ENCODE measurements around the gene TOMM20.
"Not testable (repeated sequence)": the region's sequence is repeated elsewhere in the genome, so short reads cannot be mapped to it uniquely, and the experiment has no call there.

TOMM20 gene

DNA sequence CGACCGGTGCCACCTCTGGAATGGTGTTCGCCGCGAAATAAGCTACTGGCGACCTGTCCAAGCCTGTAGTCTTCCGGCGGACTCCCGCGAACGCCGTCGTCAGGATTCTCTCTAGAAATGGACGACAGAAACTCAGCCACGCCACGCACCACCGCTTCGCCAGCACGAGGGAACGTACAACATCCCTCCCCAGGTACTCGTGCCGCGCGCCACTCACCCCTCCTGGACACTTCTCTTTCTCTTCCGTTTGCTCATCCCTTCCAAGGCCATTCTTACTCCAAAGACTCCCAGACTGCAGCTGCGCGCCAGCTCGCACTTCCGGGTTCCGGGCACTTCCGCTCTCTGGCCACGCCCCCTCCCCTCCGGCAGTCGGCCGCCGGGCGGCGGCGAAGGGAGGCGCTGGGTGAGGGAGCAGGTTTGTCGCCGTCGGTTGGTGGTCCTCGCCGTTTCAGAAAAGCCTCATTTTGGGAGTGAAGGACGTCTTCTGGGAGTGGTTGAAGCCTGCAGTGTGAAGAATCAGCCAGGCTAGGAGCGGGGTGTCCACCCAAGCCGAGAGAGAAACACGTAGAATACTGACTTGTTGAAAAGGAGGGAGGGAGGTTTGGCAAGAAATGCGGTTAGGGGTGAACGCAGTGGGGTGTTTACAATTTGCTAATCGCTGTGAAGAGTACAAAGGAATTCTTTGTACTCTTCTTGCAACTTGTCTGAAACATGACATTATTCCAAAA lies 32.5 kb upstream of the TOMM20 start, which contains the start of gene RBM34:
Gene RBM34 (minus strand): TSS at position 294 of the 728 bp plus-strand sequence. CDS start 24 bp downstream, at position 270.
- H3K4me3 ChIP-seq (ENCODE audit: low read depth in 1 of 2, low read length in 1 of 2): peak within 1 kb of the TSS; percentile 84
- peaks cover 16 to 18% of the 10 kb centered on the region in 2 experiments for H3K4me1 ChIP-seq (ENCODE audit: control insufficient read depth in 1 of 2, insufficient read depth in 1 of 2, low read depth in 1 of 2, low read length in 1 of 2)
- no peaks in the 10 kb centered on the region for H3K27me3 ChIP-seq
- H3K27ac ChIP-seq: peak within 1 kb of the TSS; percentile 89
- no peaks in the 10 kb centered on the region for H3K9me3 ChIP-seq
- peaks cover 20% of the 10 kb centered on the region for H3K36me3 ChIP-seq
- TF ChIP-seq, protein P1, sequence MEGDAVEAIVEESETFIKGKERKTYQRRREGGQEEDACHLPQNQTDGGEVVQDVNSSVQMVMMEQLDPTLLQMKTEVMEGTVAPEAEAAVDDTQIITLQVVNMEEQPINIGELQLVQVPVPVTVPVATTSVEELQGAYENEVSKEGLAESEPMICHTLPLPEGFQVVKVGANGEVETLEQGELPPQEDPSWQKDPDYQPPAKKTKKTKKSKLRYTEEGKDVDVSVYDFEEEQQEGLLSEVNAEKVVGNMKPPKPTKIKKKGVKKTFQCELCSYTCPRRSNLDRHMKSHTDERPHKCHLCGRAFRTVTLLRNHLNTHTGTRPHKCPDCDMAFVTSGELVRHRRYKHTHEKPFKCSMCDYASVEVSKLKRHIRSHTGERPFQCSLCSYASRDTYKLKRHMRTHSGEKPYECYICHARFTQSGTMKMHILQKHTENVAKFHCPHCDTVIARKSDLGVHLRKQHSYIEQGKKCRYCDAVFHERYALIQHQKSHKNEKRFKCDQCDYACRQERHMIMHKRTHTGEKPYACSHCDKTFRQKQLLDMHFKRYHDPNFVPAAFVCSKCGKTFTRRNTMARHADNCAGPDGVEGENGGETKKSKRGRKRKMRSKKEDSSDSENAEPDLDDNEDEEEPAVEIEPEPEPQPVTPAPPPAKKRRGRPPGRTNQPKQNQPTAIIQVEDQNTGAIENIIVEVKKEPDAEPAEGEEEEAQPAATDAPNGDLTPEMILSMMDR (IDR thresholded peaks at IDR 0.05): peak; percentile 85

DNA sequence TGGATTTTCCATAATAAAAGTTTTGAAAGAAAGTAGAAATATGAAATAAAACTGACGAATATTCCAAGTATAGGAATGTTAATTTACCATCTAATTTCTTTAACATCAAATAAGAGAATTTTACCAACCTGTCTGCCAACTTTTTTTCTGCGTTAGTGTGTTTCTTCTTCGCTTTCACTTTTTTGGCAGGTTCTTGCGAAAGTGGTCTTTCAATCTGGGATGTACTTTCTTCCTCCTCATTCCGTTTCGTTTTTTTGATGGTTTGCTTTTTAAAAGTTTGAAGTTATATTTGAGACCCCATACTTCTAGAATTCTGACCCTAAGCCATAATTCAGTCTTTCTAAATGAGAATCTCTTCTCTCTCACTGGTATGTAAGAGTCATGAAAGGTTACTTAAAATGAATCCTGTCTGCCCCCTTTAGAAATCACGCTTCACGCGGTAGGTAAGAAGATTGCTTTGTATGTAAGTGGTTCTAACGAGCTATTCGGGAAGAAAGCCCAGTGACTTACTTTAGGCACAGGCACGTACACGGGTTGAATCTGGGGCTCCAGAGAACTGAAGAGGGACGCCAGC lies 31.8 kb upstream of the TOMM20 start:
- TF ChIP-seq, protein P1 (IDR thresholded peaks at IDR 0.05): no peak
- H3K4me1 ChIP-seq (ENCODE audit: control insufficient read depth in 1 of 2, insufficient read depth in 1 of 2, low read depth in 1 of 2, low read length in 1 of 2): peaks cover 16 to 18% of the 10 kb centered on the region in 2 experiments

DNA sequence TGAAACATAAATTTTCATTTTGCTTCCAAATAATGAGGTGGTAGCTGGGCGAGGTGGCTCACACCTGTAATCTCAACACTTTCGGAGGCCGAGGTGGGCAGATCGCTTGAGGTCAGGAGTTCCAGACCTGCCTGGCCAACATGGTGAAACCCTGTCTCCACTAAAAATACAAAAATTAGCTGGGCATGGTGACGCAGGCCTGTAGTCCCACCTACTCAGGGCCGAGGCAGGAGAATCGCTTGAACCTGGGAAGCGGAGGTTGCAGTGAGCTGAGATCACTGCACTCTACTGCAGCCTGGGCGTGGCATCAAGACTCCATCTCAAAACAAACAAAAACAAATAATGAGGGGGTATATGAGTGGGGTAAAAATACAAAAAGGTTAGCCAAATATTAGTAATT lies 31.3 kb upstream of the TOMM20 start:
- peak overlapping the region; percentile 84 for H3K4me3 ChIP-seq (ENCODE audit: low read depth in 1 of 2, low read length in 1 of 2)
- not testable (repeated sequence) for H3K27me3 ChIP-seq, H3K9me3 ChIP-seq
- H3K36me3 ChIP-seq: peaks cover 21% of the 10 kb centered on the region
- H3K27ac ChIP-seq: peak overlapping the region; percentile 89
- H3K4me1 ChIP-seq (ENCODE audit: control insufficient read depth in 1 of 2, insufficient read depth in 1 of 2, low read depth in 1 of 2, low read length in 1 of 2): peaks cover 16 to 18% of the 10 kb centered on the region in 2 experiments

More for the DNA sequence above, 31.8 kb upstream of the TOMM20 start:
- Histone ChIP-seq H3K27ac (peak overlapping the region; percentile 89), H3K36me3 (peaks cover 21% of the 10 kb centered on the region), H3K9me3 (no peaks in the 10 kb centered on the region), H3K4me3 (ENCODE audit: low read depth in 1 of 2, low read length in 1 of 2) (peak overlapping the region; percentile 84), H3K27me3 (no peaks in the 10 kb centered on the region)

DNA sequence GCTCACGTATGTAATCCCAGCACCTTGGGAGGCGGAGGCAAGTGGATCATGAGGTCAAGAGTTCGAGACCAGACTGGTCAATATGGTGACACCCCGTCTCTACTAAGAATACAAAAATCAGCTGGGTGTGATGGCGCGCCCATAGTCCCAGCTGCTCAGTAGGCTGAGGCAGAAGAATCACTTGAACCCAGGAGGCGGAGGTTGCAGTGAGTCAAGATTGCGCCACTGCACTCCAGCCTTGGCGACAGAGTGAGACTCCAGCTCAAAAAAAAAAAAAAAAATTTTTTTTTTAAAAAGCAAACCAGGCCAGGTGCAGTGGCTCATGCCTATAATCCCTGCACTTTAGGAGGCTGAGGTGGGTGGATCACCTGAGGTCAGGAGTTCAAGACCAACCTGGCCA lies 30.6 kb upstream of the TOMM20 start:
- not testable (repeated sequence) for H3K27ac ChIP-seq

GRCh38 chr1:235158680-235159079 lies 30.0 kb upstream of the TOMM20 start:
- Histone ChIP-seq H3K4me1 (ENCODE audit: control insufficient read depth in 1 of 2, insufficient read depth in 1 of 2, low read depth in 1 of 2, low read length in 1 of 2) (peaks cover 16 to 18% of the 10 kb centered on the region in 2 experiments), H3K9me3 (no peaks in the 10 kb centered on the region), H3K27me3 (no peaks in the 10 kb centered on the region), H3K27ac (no peak overlapping the region), H3K36me3 (peaks cover 24% of the 10 kb centered on the region), H3K4me3 (ENCODE audit: low read depth in 1 of 2, low read length in 1 of 2) (no peak overlapping the region)
- TF ChIP-seq, protein P1 (IDR thresholded peaks at IDR 0.05): no peak

More for the DNA sequence above, 30.6 kb upstream of the TOMM20 start:
- H3K4me1 ChIP-seq (ENCODE audit: control insufficient read depth in 1 of 2, insufficient read depth in 1 of 2, low read depth in 1 of 2, low read length in 1 of 2): peaks cover 16 to 18% of the 10 kb centered on the region in 2 experiments
- not testable (repeated sequence) for H3K27me3 ChIP-seq; H3K9me3 ChIP-seq; H3K4me3 ChIP-seq (ENCODE audit: low read depth in 1 of 2, low read length in 1 of 2)
- H3K36me3 ChIP-seq: peaks cover 21% of the 10 kb centered on the region

DNA sequence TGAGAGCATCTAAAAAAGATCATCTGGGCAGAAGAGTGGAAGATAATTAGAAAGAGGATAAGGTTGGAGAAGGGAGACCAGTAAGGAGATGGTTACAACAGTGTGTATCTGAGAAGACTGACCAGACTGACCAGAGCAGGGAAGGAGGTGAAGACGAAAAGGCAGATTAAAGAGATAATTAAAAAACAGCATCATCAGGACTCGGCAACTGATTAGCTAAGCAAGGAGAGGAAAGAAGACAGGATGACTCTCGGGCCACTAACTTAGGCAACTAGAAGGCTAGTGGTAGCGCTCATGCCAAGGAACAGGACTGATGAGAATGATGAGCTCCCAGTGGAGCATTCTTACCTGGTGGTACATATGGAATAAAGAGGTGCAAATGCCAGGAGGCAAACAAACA lies 28.5 kb upstream of the TOMM20 start:
- H3K36me3 ChIP-seq: peaks cover 38% of the 10 kb centered on the region

More for the DNA sequence above, 28.5 kb upstream of the TOMM20 start:
- Histone ChIP-seq H3K27ac (no peak overlapping the region), H3K27me3 (no peaks in the 10 kb centered on the region), H3K4me1 (ENCODE audit: control insufficient read depth in 1 of 2, insufficient read depth in 1 of 2, low read depth in 1 of 2, low read length in 1 of 2) (peaks cover 16 to 18% of the 10 kb centered on the region in 2 experiments), H3K9me3 (no peaks in the 10 kb centered on the region), H3K4me3 (ENCODE audit: low read depth in 1 of 2, low read length in 1 of 2) (no peak overlapping the region)
- TF ChIP-seq, protein P1 (IDR thresholded peaks at IDR 0.05): no peak
